Measurements from ENCODE around the gene NCAM2.
"Not testable (repeated sequence)": the region's sequence is repeated elsewhere in the genome, so short reads cannot be mapped to it uniquely, and the experiment has no call there.

Gene NCAM2

GRCh38 chr21:21111309-21111920 lies 113.2 kb downstream of the NCAM2 start:
- DNase-seq = no peak

- DNase-seq = no peak
These were observed 116.3 kb downstream of the NCAM2 start for GRCh38 chr21:21114461-21114860.

- no peak for DNase-seq
These were observed 120.9 kb downstream of the NCAM2 start for GRCh38 chr21:21119091-21119490.

- DNase-seq = no peak
These were observed 124.5 kb downstream of the NCAM2 start for GRCh38 chr21:21122680-21123079.

- DNase-seq = no peak
These were observed 134.2 kb downstream of the NCAM2 start for GRCh38 chr21:21132390-21132789.

GRCh38 chr21:21137986-21138385 lies 139.8 kb downstream of the NCAM2 start:
- DNase-seq = peak; percentile 70

- DNase-seq = no peak
These were observed 148.6 kb downstream of the NCAM2 start for GRCh38 chr21:21146587-21147373.

GRCh38 chr21:21147374-21147745 lies 149.2 kb downstream of the NCAM2 start:
- no peak for DNase-seq

- no peak for DNase-seq
These were observed 149.8 kb downstream of the NCAM2 start for GRCh38 chr21:21148009-21148408.

GRCh38 chr21:21148514-21148913 lies 150.3 kb downstream of the NCAM2 start:
- DNase-seq = no peak

GRCh38 chr21:21149445-21149844 lies 151.2 kb downstream of the NCAM2 start:
- DNase-seq = not testable (repeated sequence)

GRCh38 chr21:21151231-21151630 lies 153.0 kb downstream of the NCAM2 start:
- DNase-seq = no peak

- DNase-seq = no peak
These were observed 158.2 kb downstream of the NCAM2 start for GRCh38 chr21:21156397-21156796.

- DNase-seq = peak; percentile 68
These were observed 158.7 kb downstream of the NCAM2 start for GRCh38 chr21:21156957-21157356.

GRCh38 chr21:21158376-21158918 lies 160.2 kb downstream of the NCAM2 start:
- DNase-seq = no peak

- DNase-seq = peak; percentile 9
These were observed 161.2 kb downstream of the NCAM2 start for GRCh38 chr21:21159253-21159899.

GRCh38 chr21:21162786-21163185 lies 164.6 kb downstream of the NCAM2 start:
- DNase-seq = no peak

GRCh38 chr21:21163904-21164303 lies 165.7 kb downstream of the NCAM2 start:
- peak; percentile 76 for DNase-seq

- DNase-seq = peak; percentile 94
These were observed 166.9 kb downstream of the NCAM2 start for GRCh38 chr21:21165063-21165645.

- DNase-seq = no peak
These were observed 176.5 kb downstream of the NCAM2 start for GRCh38 chr21:21174676-21175075.

GRCh38 chr21:21175798-21176334 lies 177.7 kb downstream of the NCAM2 start:
- DNase-seq = no peak

GRCh38 chr21:21177353-21177986 lies 179.3 kb downstream of the NCAM2 start:
- DNase-seq = no peak

Data from fibroblast of skin of right biceps (primary cell).